GM19467 (cell line): Measurements from ENCODE around the gene MED13L.

ENCODE experiments used
- ATAC-seq: cut with Tn5 transposase; IDR thresholded peaks from one replicate; pipeline ENCODE4 v1.9.1; 2021; ENCODE audit warnings: mild to moderate bottlenecking, moderate library complexity; ENCODE audit not compliant: unreplicated experiment

Gene MED13L

DNA sequence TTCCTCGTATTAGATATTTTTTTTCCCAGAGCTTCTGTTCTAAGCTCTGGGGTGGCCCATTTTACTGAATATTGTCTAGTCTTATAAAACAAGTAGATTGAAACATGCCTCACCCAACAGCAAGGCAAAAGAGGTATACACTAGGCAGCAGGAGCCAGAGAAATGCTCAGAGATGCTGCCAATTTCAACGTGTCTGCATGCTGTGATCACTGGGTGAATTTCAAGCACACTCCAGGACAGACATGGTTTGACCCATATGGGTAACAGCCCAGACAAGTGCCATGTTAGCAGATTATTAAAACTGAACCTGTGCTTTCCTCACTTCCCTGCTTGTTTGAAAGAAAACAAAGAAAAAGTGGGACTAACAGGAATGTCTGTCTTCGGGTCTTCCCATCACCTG lies 321.3 kb downstream of the MED13L start:
- no peak for ATAC-seq

GRCh38 chr12:115953450-115953849 lies 324.0 kb downstream of the MED13L start:
- ATAC-seq: no peak

- no peak for ATAC-seq
Measured at GRCh38 chr12:115953031-115953430, 324.5 kb downstream of the MED13L start.

DNA sequence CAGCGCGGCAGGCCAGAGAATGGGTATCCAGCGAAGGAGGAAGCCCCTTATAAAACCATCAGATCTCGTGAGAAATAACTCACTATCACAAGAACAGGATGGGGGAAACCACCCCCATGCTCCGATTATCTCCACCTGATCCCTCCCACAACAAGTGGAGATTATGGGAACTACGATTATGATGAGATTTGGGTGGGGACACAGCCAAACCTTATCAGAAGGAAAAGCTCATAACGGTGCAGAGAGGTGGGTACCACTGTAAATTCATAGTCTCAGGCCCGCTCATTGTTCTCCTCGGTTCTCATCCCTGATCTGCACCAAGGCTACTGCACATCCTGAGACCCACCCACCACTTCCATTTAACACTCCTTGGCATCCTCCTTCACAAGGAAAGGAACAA lies 326.5 kb downstream of the MED13L start:
- no peak for ATAC-seq

DNA sequence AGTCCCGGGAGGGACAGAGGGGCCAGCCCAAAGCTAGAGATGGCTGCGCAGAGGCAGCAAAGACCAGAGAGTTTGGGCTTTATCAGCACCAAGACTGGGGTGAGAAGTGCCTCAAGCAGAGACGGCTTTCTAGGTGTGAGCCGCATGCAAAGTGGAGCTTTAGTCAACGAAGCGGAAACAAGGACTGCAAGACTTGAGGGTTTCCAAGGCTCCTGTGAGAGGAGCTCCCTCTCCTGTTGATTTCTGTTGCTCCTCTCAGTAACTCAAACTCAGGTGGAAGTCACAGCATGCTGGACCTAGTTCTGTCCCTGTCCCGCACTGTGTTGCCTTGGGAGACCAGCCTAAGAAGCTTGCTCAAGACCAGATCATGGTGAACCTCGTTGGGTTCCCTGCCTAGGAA lies 327.8 kb downstream of the MED13L start:
- ATAC-seq: no peak

DNA sequence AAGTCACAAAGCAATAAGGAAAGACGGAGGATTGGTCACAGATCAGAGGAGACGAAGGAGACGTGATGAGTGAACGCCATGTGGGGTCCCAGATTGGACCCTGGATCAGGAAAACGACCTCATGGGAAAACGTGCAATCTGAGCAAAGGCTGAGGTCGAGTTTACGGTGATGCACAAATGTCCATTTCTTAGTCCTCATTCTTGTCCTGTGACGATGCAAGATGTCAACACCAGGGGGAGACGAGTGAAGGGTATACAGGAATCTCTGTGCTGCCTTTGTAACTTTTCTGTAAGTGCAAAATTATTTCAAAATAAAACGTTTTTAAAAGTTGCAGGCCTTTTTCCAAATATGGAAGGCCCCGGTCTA lies 329.8 kb downstream of the MED13L start:
- no peak for ATAC-seq

GRCh38 chr12:115946867-115947695 lies 330.4 kb downstream of the MED13L start:
- ATAC-seq: no peak

- no peak for ATAC-seq
Measured at GRCh38 chr12:115946092-115946491, 331.4 kb downstream of the MED13L start.

- ATAC-seq: no peak
Measured at GRCh38 chr12:115945491-115945885, 332.0 kb downstream of the MED13L start.

DNA sequence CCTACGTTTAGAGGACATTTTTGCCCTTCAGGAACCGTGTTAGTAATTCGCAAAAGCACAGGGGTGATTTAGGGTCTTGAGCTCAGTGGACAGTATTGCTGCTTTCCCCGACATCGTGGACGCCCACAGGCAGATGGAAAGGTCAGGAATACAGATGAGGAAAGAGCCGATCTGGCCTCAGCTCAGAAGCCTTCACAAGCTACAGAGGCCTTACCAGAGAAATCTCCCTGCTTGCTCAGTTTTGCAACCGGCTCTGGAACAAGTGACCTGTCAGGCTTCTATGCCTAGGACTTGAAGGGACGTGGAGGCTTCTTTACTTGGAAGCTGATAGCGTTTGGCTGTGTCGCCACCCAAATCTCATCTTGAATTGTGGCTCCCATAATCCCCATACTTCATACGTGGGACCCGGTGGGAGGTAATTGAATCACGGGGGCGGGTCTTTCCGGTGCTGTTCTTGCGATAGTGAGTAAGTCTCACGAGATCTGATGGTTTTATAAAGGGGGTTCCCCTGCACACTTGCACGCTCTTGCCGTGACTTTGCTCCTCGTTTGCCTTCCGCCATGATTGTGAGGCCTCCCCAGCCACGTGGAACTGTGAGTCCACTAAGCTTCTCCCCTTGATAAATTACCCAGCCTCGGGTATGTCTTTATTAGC lies 332.5 kb downstream of the MED13L start:
- ATAC-seq: no peak

DNA sequence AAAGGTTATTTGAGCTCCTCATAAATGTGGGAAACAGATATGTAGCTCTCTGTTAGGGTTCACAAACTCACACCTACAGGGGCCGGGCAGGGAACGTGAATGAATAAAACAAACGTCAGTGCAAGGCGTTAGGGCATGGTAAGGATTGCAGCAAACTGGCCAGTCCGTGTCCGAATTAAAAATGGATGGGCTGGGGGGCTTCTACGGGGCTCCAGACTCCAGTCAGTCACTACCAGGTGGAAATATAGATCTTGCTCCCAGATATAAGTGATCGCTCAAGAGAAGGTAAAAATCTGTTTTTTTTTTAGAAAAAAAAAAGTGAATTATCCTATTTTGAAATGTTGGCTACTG lies 333.1 kb downstream of the MED13L start:
- ATAC-seq: no peak

DNA sequence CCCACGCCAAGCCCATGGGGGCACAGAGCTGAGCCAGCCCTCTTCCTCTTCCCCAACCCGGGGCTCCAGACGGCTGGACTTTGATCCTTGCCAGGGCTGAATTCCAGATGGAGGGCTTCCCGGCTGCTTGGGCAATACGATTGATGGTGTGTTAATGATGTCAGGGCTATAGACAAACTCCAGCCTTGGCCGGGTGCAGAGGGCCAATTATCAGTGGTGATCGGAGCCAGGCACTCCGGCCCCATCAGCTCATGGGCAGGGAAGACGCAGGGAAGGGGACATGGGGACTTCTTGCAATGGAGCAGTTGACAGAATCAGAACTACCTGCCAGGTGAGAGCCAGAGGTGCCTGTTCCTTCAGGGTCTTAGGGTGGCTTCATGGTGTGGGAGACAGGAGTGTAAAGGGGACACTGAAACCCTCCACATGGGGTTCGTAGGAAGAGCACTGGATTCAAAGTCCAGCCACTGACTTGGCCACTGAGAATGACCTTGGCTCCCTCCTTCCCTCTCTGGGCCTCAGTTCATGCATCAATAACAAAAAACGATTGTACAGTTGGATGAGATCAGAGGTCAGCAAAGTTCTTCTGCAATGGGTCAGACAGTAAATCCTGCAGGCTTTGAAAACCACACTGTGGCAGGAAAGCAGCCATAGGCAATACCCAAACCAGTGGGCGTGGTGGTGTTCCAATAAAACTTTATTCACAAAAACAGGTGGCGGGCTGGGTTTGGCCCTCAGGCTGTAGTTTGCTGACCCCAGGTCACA lies 333.7 kb downstream of the MED13L start:
- ATAC-seq: no peak

DNA sequence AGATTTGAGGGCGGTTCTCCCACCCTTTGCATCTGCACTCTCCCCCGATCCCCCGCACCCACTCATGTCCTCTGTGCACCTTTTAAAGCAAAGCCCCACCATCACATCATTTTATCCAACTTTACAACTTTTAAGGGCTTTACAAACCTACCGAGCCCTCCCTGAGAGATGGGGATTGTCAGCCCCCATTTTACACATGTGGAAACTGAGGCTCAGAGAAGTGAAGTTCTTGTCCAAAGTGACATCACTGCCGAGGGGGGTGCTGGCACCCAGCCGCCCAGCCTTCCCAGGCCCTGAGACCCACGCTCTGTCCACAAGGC lies 334.2 kb downstream of the MED13L start:
- no peak for ATAC-seq

DNA sequence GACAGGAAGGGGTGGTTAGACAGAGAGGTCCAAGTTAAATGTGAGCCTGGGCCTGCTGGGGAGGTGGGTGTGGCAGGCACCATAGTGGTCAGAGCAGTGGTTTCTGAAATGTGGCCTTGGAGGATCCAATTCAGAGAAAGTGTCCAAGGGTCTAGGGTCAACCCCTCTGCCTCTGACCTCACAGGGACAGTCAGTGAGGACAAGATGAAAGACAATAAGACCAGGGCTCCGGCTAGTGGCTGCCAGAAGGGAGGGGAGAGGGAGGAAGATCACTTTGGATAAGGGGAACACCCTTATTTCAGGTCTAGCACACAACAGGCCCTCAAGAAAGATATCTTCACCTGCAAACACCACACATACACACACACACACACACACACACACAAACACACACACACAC lies 335.1 kb downstream of the MED13L start:
- ATAC-seq: no peak

GRCh38 chr12:115941362-115941761 lies 336.1 kb downstream of the MED13L start:
- ATAC-seq: no peak

DNA sequence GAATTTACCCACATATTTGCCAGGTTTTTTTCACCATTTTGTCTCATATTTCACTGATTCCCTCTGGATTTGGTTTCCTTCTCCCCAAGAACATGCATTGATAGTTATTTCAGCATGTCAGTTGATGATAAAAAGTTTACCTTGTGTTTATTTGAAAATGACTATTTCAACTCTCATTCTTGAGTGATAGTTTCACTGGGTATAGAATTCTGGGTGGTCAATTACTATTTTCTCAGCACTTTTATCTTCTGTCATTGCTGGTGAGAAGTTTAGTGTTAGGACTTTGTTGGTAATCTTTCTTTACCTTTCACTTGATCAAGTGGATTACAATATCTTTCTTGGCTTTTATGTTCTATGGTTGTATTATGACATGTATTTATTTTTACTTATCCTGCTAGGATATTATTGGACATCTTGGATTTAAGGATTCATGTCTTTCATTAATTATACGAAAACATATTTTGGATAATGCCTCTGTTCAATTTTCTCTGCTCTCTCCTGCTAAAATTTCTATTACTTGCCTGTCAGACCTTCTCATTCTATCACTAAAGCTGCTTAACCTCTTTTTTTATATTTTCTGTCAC lies 338.6 kb downstream of the MED13L start:
- ATAC-seq: no peak

GRCh38 chr12:115936997-115937916 lies 340.2 kb downstream of the MED13L start:
- no peak for ATAC-seq

DNA sequence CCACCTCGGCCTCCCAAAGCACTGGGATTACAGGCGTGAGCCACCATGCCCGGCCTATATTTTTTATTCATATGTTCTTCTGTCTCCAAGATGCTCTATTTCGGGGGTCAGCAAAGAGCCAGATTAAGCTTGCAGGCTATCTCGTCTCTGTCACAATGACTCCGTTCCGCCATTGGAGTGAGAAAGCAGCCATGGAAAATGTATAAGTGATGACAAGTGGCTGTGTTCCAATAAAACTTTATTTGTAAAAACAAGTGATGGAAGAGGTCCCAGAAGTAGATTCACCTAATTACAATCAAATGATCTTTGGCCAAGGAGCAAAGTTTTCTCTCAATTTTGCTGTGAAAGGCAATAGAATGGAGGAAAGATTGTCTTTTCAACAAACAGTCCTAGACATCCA lies 342.6 kb downstream of the MED13L start:
- ATAC-seq: no peak

DNA sequence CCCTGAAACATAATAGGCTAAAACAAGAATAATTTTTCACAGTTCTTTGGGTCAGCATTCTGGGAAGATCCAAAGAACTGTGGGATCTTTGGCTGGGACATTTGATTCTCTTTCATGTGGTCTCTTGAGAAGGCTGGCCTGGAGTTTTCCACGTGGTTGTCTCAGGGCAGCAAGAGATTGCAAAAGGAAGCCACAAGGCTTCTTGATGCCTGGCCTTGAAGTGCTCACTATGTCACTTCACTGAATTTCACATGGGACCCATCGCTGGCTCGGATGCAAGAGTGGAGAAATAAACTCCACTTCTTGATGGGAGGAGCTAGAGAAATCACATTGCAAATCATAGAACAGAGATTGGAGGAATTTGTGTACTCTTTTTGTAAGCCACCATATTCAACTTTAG lies 343.4 kb downstream of the MED13L start:
- ATAC-seq: no peak

DNA sequence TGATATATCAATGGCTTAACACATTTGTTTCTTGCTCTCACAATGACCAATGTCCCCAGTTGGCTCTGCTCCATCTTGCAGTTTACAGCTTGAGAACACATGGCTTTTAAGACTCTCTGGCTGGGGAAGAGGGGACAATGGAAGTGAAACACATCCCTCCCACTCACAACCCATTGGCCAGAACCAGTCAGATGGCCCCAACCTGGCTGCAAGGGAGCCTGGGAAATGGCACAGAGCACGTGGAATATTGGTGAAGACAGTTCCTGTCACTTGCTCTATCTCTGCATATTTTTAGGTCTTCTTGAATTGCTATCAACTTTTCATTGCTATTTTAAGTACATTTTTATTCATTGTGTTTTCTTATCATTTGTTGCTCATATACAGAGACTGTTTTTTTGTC lies 345.4 kb downstream of the MED13L start:
- no peak for ATAC-seq

DNA sequence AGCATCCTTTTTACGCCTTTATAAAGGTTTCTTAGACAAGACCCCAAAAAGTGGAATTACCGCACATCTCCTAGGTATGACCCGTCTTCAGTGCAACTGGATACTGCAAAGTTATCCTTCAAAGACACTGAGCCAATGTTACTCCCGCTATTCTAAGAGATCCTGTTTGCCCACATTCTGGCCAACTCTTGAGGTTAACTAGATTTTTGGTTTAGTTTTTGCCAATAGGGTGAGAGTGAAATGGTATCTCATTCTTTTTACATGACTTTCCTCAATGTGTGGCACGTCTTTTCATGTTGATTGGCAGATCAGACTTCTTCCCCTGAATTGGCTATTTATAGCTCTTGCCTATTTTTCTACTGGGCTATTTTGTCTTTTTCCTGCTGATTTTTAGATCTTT lies 347.2 kb downstream of the MED13L start:
- no peak for ATAC-seq
